Sigmoid colon (tissue), 7 donors: Measurements from ENCODE around the gene TEX35. TPM values are rescaled to one million over a fixed set of nuclear protein-coding genes. Genes with fewer than 3 reads are reported as not detected.
A peak's percentile ranks its signal among the peaks of the same experiment; 100 is the strongest.

Experiments used
- DNase-seq: peaks from one replicate; pipeline ENCODE4 v3.0.0-alpha.2; 2019
- H3K27ac ChIP-seq, 4 donors: fragments of 200-600 bp; sonication (generic); one replicate each; pipeline ENCODE4 v1.5.1; 2016 to 2019; ENCODE audit warnings: mild to moderate bottlenecking in 1 of 4
- H3K27me3 ChIP-seq, 3 donors: fragments of 200-600 bp; sonication (generic); one replicate each; pipeline ENCODE4 v1.5.1; 2019; ENCODE audit warnings: mild to moderate bottlenecking in 1 of 3
- H3K36me3 ChIP-seq, 4 donors: fragments of 200-600 bp; sonication (generic); one replicate each; pipeline ENCODE4 v1.5.1; 2016 to 2019
- H3K4me1 ChIP-seq, 4 donors: fragments of 200-600 bp; sonication (generic); one replicate each; pipeline ENCODE4 v1.5.1; 2017 to 2019
- H3K4me3 ChIP-seq, 4 donors: fragments of 200-600 bp; sonication (generic); one replicate each; pipeline ENCODE4 v1.5.1; 2017 to 2019; ENCODE audit warnings: mild to moderate bottlenecking in 2 of 4, moderate library complexity in 1 of 4
- H3K9me3 ChIP-seq, 4 donors: fragments of 200-600 bp in 3 of 4; sonication (generic) in 3 of 4; one replicate each; pipeline versions ENCODE4 v1.5.1 to v1.6.1; 2013 to 2019
- CTCF ChIP-seq, 4 experiments: fragments of 450-650 bp in 3 of 4; fragments of 200-600 bp in 1 of 4; IDR thresholded peaks; one replicate each; pipeline ENCODE4 v1.5.1; 2016 to 2019; ENCODE audit warnings: antibody characterized with exemption in 4 of 4, mild to moderate bottlenecking in 3 of 4, moderate library complexity in 2 of 4
- EP300 ChIP-seq, 4 donors: sonication (generic); formaldehyde crosslinking; IDR thresholded peaks; one replicate each; pipeline ENCODE4 v1.6.1; 2017; ENCODE audit warnings: antibody characterized with exemption in 4 of 4
- POLR2A ChIP-seq, 2 donors: fragments of 450-650 bp; IDR thresholded peaks; one replicate each; pipeline ENCODE4 v1.6.1; 2016; ENCODE audit warnings: antibody characterized with exemption in 2 of 2, mild to moderate bottlenecking in 2 of 2, moderate library complexity in 2 of 2
- POLR2AphosphoS5 ChIP-seq, 4 donors: sonication (generic); formaldehyde crosslinking; IDR thresholded peaks; one replicate each; pipeline ENCODE4 v1.6.1; 2017; ENCODE audit warnings: antibody characterized with exemption in 4 of 4
- WGBS, 2 donors: extraction: QIAGEN DNeasy Blood & Tissue Kit; methylation state at CpG; one replicate each; pipeline ENCODE4 v1.1.7; 2013; 5-methylcytosine and 5-hydroxymethylcytosine counted together
- intact Hi-C: fragments of 100-400 bp; cut with DNase I; formaldehyde crosslinking; loops from one replicate; pipeline ENCODE4 v1.15.1; 2023
- polyA plus RNA-seq, 3 donors: library from polyadenylated mRNA; stranded (reverse); fragments of 200-250 nt; gene quantifications; one replicate each; pipeline ENCODE4 v1.2.3, GENCODE V29; 2013
- total RNA-seq, 4 donors: library from RNA; depleted of rRNA; stranded (reverse); fragments of >200 nt; gene quantifications; one replicate each; pipeline ENCODE4 v1.1.0, GENCODE V29; 2016
- donor health status: healthy with polysubstance abuse.
- donor health status: Bipolar disorder and iron deficiency.
- donor health status: healthy.

Gene TEX35
- total RNA-seq (not detected), polyA plus RNA-seq (not detected)

GRCh38 chr1:178512566-178513277 is at the start of gene TEX35:
Gene TEX35 (plus strand): TSS chr1:178513109. CDS start chr1:178513189, 80 bp downstream.
- Histone ChIP-seq H3K9me3 (no peaks in the 10 kb centered on the region), H3K4me1 (no peaks in the 10 kb centered on the region), H3K27ac (no peak within 1 kb of the TSS), H3K4me3 (no peak within 1 kb of the TSS), H3K27me3 (no peaks in the 10 kb centered on the region), H3K36me3 (no peaks in the 10 kb centered on the region)
- TF ChIP-seq POLR2AphosphoS5 (IDR thresholded peaks at IDR 0.05), result no peak
- no peak for TF ChIP-seq EP300 (IDR thresholded peaks at IDR 0.05)
- TF ChIP-seq CTCF (IDR thresholded peaks at IDR 0.05), result no peak
- no peak for TF ChIP-seq POLR2A (IDR thresholded peaks at IDR 0.05)
- intact Hi-C loops, result no loop called here
- 96% methylated on average over 19 of the region's 19 CpGs for WGBS, 2 donors
- DNase-seq, result peak; percentile 53

- no peak for DNase-seq
- H3K4me3 ChIP-seq, result no peak overlapping the region
- H3K27ac ChIP-seq, result no peak overlapping the region
- 91 to 94% methylated on average over 1 of the region's 1 CpG for WGBS, 2 donors
- H3K27me3 ChIP-seq, result no peaks in the 10 kb centered on the region
- no peaks in the 10 kb centered on the region for H3K9me3 ChIP-seq
- intact Hi-C loops, result no loop called here
- no peaks in the 10 kb centered on the region for H3K4me1 ChIP-seq
- H3K36me3 ChIP-seq, result peaks cover 6 to 35% (median 11%) of the 10 kb centered on the region in 4 donors
- TF ChIP-seq POLR2AphosphoS5 (IDR thresholded peaks at IDR 0.05), result no peak
- no peak for TF ChIP-seq POLR2A (IDR thresholded peaks at IDR 0.05)
- TF ChIP-seq EP300 (IDR thresholded peaks at IDR 0.05), result no peak
- TF ChIP-seq CTCF (IDR thresholded peaks at IDR 0.05), result no peak
Measured at GRCh38 chr1:178464141-178464540, 48.8 kb upstream of the TEX35 start.

GRCh38 chr1:178464566-178464965 is 48.3 kb upstream of the TEX35 start:
- peaks cover 7 to 35% (median 13%) of the 10 kb centered on the region in 4 donors for H3K36me3 ChIP-seq
- no peaks in the 10 kb centered on the region for H3K9me3 ChIP-seq
- no peak overlapping the region for H3K27ac ChIP-seq
- H3K4me3 ChIP-seq, result no peak overlapping the region
- H3K27me3 ChIP-seq, result no peaks in the 10 kb centered on the region
- intact Hi-C loops, result no loop called here
- no peak for DNase-seq
- no peaks in the 10 kb centered on the region for H3K4me1 ChIP-seq
- no peak for TF ChIP-seq POLR2AphosphoS5 (IDR thresholded peaks at IDR 0.05)
- no peak for TF ChIP-seq POLR2A (IDR thresholded peaks at IDR 0.05)
- TF ChIP-seq CTCF (IDR thresholded peaks at IDR 0.05), result no peak
- no peak for TF ChIP-seq EP300 (IDR thresholded peaks at IDR 0.05)

- H3K4me1 ChIP-seq, result no peaks in the 10 kb centered on the region
- no peak for DNase-seq
- H3K27ac ChIP-seq, result no peak overlapping the region
- no peak for TF ChIP-seq EP300 (IDR thresholded peaks at IDR 0.05)
- no peak for TF ChIP-seq CTCF (IDR thresholded peaks at IDR 0.05)
- no peaks in the 10 kb centered on the region for H3K9me3 ChIP-seq
- intact Hi-C loops, result no loop called here
- H3K36me3 ChIP-seq, result peaks cover 8 to 35% (median 14%) of the 10 kb centered on the region in 4 donors
- no peak overlapping the region for H3K4me3 ChIP-seq
- H3K27me3 ChIP-seq, result no peaks in the 10 kb centered on the region
Measured at GRCh38 chr1:178465011-178465410, 47.9 kb upstream of the TEX35 start.

GRCh38 chr1:178467837-178468236 is 45.1 kb upstream of the TEX35 start:
- no peak overlapping the region for H3K4me3 ChIP-seq

More at GRCh38 chr1:178467837-178468236, 45.1 kb upstream of the TEX35 start:
- no peak for TF ChIP-seq EP300 (IDR thresholded peaks at IDR 0.05)
- TF ChIP-seq POLR2AphosphoS5 (IDR thresholded peaks at IDR 0.05), result no peak
- TF ChIP-seq POLR2A (IDR thresholded peaks at IDR 0.05), result no peak
- no peak for TF ChIP-seq CTCF (IDR thresholded peaks at IDR 0.05)
- no peak overlapping the region for H3K27ac ChIP-seq
- H3K27me3 ChIP-seq, result no peaks in the 10 kb centered on the region
- intact Hi-C loops, result no loop called here
- no peaks in the 10 kb centered on the region for H3K9me3 ChIP-seq
- no peak for DNase-seq
- peaks cover 8 to 38% (median 14%) of the 10 kb centered on the region in 4 donors for H3K36me3 ChIP-seq
- no peaks in the 10 kb centered on the region for H3K4me1 ChIP-seq
